Measurements from ENCODE around the gene SH3PXD2A.
"Not testable (repeated sequence)": the region's sequence is repeated elsewhere in the genome, so short reads cannot be mapped to it uniquely, and the experiment has no call there.

SH3PXD2A gene

GRCh38 chr10:103849212-103849877 is 6.0 kb downstream of the SH3PXD2A start:
- Histone ChIP-seq H3K36me3 (no peaks in the 10 kb centered on the region), H3K4me1 (peaks cover 3% of the 10 kb centered on the region), H3K9me3 (no peaks in the 10 kb centered on the region), H3K4me3 (ENCODE audit: low read depth, low read length) (no peak overlapping the region), H3K27me3 (no peaks in the 10 kb centered on the region)
- TF ChIP-seq CTCF (IDR thresholded peaks at IDR 0.05; ENCODE audit: low read depth, low read length) = no peak
- no peak for DNase-seq

GRCh38 chr10:103847909-103848468 is 7.4 kb downstream of the SH3PXD2A start:
- H3K36me3 ChIP-seq = no peaks in the 10 kb centered on the region
- no peaks in the 10 kb centered on the region for H3K9me3 ChIP-seq
- no peak for DNase-seq
- H3K4me1 ChIP-seq = peaks cover 3% of the 10 kb centered on the region
- no peaks in the 10 kb centered on the region for H3K27me3 ChIP-seq
- H3K4me3 ChIP-seq (ENCODE audit: low read depth, low read length) = no peak overlapping the region
- TF ChIP-seq CTCF (IDR thresholded peaks at IDR 0.05; ENCODE audit: low read depth, low read length) = peak; percentile 24; the same call in 1 of the 2 replicates

- Histone ChIP-seq H3K36me3 (no peaks in the 10 kb centered on the region), H3K4me1 (peaks cover 3% of the 10 kb centered on the region), H3K27me3 (no peaks in the 10 kb centered on the region), H3K4me3 (ENCODE audit: low read depth, low read length) (no peak overlapping the region), H3K9me3 (no peaks in the 10 kb centered on the region)
- no peak for DNase-seq
- TF ChIP-seq CTCF (IDR thresholded peaks at IDR 0.05; ENCODE audit: low read depth, low read length) = no peak
Observed at GRCh38 chr10:103847346-103847745, 8.0 kb downstream of the SH3PXD2A start.

- TF ChIP-seq CTCF (IDR thresholded peaks at IDR 0.05; ENCODE audit: low read depth, low read length) = no peak
- DNase-seq = no peak
Observed at GRCh38 chr10:103845972-103846371, 9.4 kb downstream of the SH3PXD2A start.

GRCh38 chr10:103845346-103845745 is 10.0 kb downstream of the SH3PXD2A start:
- not testable (repeated sequence) for H3K27me3 ChIP-seq; H3K36me3 ChIP-seq; H3K9me3 ChIP-seq; DNase-seq; H3K4me1 ChIP-seq; H3K4me3 ChIP-seq (ENCODE audit: low read depth, low read length)

More at GRCh38 chr10:103845972-103846371, 9.4 kb downstream of the SH3PXD2A start:
- no peak overlapping the region for H3K4me3 ChIP-seq (ENCODE audit: low read depth, low read length)
- no peaks in the 10 kb centered on the region for H3K27me3 ChIP-seq
- no peaks in the 10 kb centered on the region for H3K9me3 ChIP-seq
- no peaks in the 10 kb centered on the region for H3K36me3 ChIP-seq
- H3K4me1 ChIP-seq = peaks cover 3% of the 10 kb centered on the region

- H3K9me3 ChIP-seq = no peaks in the 10 kb centered on the region
- H3K4me1 ChIP-seq = no peaks in the 10 kb centered on the region
- no peak for DNase-seq
- H3K4me3 ChIP-seq (ENCODE audit: low read depth, low read length) = no peak overlapping the region
- TF ChIP-seq CTCF (IDR thresholded peaks at IDR 0.05; ENCODE audit: low read depth, low read length) = no peak
- no peaks in the 10 kb centered on the region for H3K36me3 ChIP-seq
- no peaks in the 10 kb centered on the region for H3K27me3 ChIP-seq
Observed at GRCh38 chr10:103843854-103844570, 11.4 kb downstream of the SH3PXD2A start.
